HL-60 (cell line): ENCODE results near the gene ZNF273.

Experiments
- GABPA ChIP-seq: IDR thresholded peaks from 2 replicates; pipeline ENCODE4 v1.6.1; 2012; ENCODE audit warnings: low read depth
- POLR2AphosphoS5 ChIP-seq: IDR thresholded peaks from 2 replicates; pipeline ENCODE4 v1.6.1; 2012; ENCODE audit warnings: low read depth
- TF ChIP-seq, protein P1 (sequence below): IDR thresholded peaks from one replicate; pipeline ENCODE4 v1.5.1; 2011; ENCODE audit warnings: low read length, control low read depth, inconsistent platforms; ENCODE audit not compliant: insufficient read depth
- TF ChIP-seq, protein P2 (sequence below): IDR thresholded peaks from 2 replicates; pipeline ENCODE4 v1.6.1; 2012; ENCODE audit warnings: low read depth; ENCODE audit not compliant: insufficient replicate concordance

DNA sequence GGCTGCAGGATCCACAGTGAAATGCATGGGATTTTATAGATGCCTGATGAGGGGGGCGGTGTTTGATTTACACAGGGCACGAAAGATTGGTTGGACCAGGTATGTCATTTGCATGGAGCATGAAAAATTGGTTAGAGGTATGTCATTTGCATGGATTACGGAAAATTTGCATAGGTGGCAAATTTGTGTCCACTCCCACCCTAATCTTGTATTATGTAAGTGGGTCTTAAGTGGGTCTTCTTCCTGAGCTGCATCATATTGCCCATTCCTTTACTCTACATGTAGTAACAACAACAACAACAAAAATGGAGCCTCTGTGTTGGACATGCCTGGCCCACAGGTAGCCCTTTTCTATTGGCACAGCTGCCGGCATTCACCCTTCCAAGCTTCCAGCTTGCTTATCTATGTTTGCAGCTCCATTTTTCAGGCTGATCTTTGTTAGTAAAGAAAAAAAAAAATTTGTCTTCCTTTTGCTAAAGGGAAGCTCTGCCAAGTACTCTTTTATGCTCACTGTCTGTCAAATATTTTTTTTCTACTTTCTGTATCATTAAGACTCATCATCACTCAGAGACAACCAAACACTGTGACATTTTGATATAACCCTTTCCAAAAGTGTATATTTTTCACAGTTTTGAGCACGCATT, 10.3 kb upstream of the ZNF273 start:
- TF ChIP-seq, protein P1, sequence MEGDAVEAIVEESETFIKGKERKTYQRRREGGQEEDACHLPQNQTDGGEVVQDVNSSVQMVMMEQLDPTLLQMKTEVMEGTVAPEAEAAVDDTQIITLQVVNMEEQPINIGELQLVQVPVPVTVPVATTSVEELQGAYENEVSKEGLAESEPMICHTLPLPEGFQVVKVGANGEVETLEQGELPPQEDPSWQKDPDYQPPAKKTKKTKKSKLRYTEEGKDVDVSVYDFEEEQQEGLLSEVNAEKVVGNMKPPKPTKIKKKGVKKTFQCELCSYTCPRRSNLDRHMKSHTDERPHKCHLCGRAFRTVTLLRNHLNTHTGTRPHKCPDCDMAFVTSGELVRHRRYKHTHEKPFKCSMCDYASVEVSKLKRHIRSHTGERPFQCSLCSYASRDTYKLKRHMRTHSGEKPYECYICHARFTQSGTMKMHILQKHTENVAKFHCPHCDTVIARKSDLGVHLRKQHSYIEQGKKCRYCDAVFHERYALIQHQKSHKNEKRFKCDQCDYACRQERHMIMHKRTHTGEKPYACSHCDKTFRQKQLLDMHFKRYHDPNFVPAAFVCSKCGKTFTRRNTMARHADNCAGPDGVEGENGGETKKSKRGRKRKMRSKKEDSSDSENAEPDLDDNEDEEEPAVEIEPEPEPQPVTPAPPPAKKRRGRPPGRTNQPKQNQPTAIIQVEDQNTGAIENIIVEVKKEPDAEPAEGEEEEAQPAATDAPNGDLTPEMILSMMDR: no peak
- TF ChIP-seq, protein P2, sequence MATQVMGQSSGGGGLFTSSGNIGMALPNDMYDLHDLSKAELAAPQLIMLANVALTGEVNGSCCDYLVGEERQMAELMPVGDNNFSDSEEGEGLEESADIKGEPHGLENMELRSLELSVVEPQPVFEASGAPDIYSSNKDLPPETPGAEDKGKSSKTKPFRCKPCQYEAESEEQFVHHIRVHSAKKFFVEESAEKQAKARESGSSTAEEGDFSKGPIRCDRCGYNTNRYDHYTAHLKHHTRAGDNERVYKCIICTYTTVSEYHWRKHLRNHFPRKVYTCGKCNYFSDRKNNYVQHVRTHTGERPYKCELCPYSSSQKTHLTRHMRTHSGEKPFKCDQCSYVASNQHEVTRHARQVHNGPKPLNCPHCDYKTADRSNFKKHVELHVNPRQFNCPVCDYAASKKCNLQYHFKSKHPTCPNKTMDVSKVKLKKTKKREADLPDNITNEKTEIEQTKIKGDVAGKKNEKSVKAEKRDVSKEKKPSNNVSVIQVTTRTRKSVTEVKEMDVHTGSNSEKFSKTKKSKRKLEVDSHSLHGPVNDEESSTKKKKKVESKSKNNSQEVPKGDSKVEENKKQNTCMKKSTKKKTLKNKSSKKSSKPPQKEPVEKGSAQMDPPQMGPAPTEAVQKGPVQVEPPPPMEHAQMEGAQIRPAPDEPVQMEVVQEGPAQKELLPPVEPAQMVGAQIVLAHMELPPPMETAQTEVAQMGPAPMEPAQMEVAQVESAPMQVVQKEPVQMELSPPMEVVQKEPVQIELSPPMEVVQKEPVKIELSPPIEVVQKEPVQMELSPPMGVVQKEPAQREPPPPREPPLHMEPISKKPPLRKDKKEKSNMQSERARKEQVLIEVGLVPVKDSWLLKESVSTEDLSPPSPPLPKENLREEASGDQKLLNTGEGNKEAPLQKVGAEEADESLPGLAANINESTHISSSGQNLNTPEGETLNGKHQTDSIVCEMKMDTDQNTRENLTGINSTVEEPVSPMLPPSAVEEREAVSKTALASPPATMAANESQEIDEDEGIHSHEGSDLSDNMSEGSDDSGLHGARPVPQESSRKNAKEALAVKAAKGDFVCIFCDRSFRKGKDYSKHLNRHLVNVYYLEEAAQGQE: no peak
- no peak for TF ChIP-seq GABPA
- TF ChIP-seq POLR2AphosphoS5: no peak
